Breast epithelium (tissue), 3 donors: ENCODE results near the gene CEP19.

Source experiments
- POLR2A ChIP-seq: fragments of 450-650 bp; IDR thresholded peaks from one replicate; pipeline ENCODE4 v1.6.1; 2016; ENCODE audit warnings: antibody characterized with exemption, mild to moderate bottlenecking, moderate library complexity
- TF ChIP-seq, protein P1 (sequence below), 3 donors: fragments of 450-650 bp; IDR thresholded peaks; one replicate each; pipeline ENCODE4 v1.5.1; 2016 to 2017; ENCODE audit warnings: antibody characterized with exemption in 3 of 3, mild to moderate bottlenecking in 3 of 3, moderate library complexity in 3 of 3

DNA sequence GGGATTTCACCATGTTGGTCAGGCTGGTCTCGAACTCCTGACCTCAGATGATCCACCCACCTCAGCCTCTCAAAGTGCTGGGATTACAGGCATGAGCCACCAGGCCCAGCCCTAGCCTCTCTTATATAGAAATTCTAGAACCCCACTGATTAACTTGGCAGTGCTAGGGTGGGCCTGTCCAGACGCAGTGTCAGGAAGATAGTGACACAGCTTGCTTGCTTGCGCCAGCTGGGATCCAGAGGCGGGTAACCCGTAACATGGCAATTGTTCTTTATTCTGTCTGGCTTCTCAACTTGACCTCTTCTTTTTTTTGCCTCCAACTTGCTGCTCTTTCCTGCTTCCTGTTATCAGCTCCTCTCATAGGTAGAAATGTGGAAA is 16.2 kb downstream of the CEP19 start:
- TF ChIP-seq, protein P1, sequence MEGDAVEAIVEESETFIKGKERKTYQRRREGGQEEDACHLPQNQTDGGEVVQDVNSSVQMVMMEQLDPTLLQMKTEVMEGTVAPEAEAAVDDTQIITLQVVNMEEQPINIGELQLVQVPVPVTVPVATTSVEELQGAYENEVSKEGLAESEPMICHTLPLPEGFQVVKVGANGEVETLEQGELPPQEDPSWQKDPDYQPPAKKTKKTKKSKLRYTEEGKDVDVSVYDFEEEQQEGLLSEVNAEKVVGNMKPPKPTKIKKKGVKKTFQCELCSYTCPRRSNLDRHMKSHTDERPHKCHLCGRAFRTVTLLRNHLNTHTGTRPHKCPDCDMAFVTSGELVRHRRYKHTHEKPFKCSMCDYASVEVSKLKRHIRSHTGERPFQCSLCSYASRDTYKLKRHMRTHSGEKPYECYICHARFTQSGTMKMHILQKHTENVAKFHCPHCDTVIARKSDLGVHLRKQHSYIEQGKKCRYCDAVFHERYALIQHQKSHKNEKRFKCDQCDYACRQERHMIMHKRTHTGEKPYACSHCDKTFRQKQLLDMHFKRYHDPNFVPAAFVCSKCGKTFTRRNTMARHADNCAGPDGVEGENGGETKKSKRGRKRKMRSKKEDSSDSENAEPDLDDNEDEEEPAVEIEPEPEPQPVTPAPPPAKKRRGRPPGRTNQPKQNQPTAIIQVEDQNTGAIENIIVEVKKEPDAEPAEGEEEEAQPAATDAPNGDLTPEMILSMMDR (IDR thresholded peaks at IDR 0.05) = no peak
- no peak for TF ChIP-seq POLR2A
